HG03108 (cell line): ENCODE data around the gene SS18L1.

Experiments used
- ATAC-seq: cut with Tn5 transposase; IDR thresholded peaks from one replicate; pipeline ENCODE4 v1.9.1; 2021; ENCODE audit warnings: moderate library complexity; ENCODE audit not compliant: unreplicated experiment

SS18L1 gene

GRCh38 chr20:62168890-62169435 lies 25.4 kb downstream of the SS18L1 start:
- ATAC-seq = no peak

- no peak for ATAC-seq
These were observed 27.0 kb downstream of the SS18L1 start for GRCh38 chr20:62170536-62170935.

- ATAC-seq = no peak
These were observed 27.7 kb downstream of the SS18L1 start for GRCh38 chr20:62171245-62171644.

GRCh38 chr20:62172666-62173065 lies 29.1 kb downstream of the SS18L1 start:
- ATAC-seq = no peak

- ATAC-seq = no peak
These were observed 30.6 kb downstream of the SS18L1 start for GRCh38 chr20:62174021-62174804.

GRCh38 chr20:62174870-62175624 lies 31.5 kb downstream of the SS18L1 start:
- no peak for ATAC-seq

GRCh38 chr20:62175711-62176110 lies 32.1 kb downstream of the SS18L1 start:
- ATAC-seq = no peak

- no peak for ATAC-seq
These were observed 33.3 kb downstream of the SS18L1 start for GRCh38 chr20:62176866-62177265.

- no peak for ATAC-seq
These were observed 33.7 kb downstream of the SS18L1 start for GRCh38 chr20:62177307-62177706.

- no peak for ATAC-seq
These were observed 35.0 kb downstream of the SS18L1 start for GRCh38 chr20:62178316-62179161.

GRCh38 chr20:62179162-62179504 lies 35.6 kb downstream of the SS18L1 start:
- no peak for ATAC-seq

- ATAC-seq = no peak
These were observed 38.2 kb downstream of the SS18L1 start for GRCh38 chr20:62181808-62182207.

GRCh38 chr20:62182469-62183425 lies 39.2 kb downstream of the SS18L1 start, which contains the start of gene MTG2:
Gene MTG2, plus strand, starts transcription at chr20:62183028. Its CDS starts 10,393 bp downstream, at chr20:62193421.
- ATAC-seq = peak; percentile 86

- ATAC-seq = no peak
These were observed 40.0 kb downstream of the SS18L1 start for GRCh38 chr20:62183426-62184142.

- ATAC-seq = no peak
These were observed 42.5 kb downstream of the SS18L1 start for GRCh38 chr20:62186096-62186426.

- no peak for ATAC-seq
These were observed 43.6 kb downstream of the SS18L1 start for GRCh38 chr20:62186887-62187866.

GRCh38 chr20:62190639-62191411 lies 47.3 kb downstream of the SS18L1 start:
- ATAC-seq = no peak
